HEK293 (cell line): Measurements from ENCODE around the gene TMEM164.

Source experiments
- BCL11B ChIP-seq: fragments of 450-650 bp; formaldehyde crosslinking; IDR thresholded peaks from 2 replicates; pipeline ENCODE4 v1.5.1; 2016; ENCODE audit warnings: low read depth, missing biosample characterization, missing genetic modification characterization
- CTCF ChIP-seq: fragments of 450-650 bp; formaldehyde crosslinking; IDR thresholded peaks from 2 replicates; pipeline ENCODE4 v1.5.1; 2016; ENCODE audit warnings: missing biosample characterization, missing genetic modification characterization
- PBX3 ChIP-seq: sonication (generic); formaldehyde crosslinking; IDR thresholded peaks from 2 replicates; pipeline ENCODE4 v1.8.1; 2022; ENCODE audit warnings: mild to moderate bottlenecking, moderate library complexity, missing genetic modification reagents
- REST ChIP-seq: fragments of 450-650 bp; formaldehyde crosslinking; IDR thresholded peaks from 2 replicates; pipeline ENCODE4 v1.5.1; 2016; ENCODE audit warnings: missing biosample characterization, missing genetic modification characterization
- YY1 ChIP-seq: fragments of 450-650 bp; formaldehyde crosslinking; IDR thresholded peaks from 2 replicates; pipeline ENCODE4 v1.5.1; 2018; ENCODE audit warnings: missing biosample characterization, missing genetic modification characterization
- ZNF248 ChIP-seq: fragments of 450-650 bp; formaldehyde crosslinking; IDR thresholded peaks from 2 replicates; pipeline ENCODE4 v1.5.1; 2017; ENCODE audit warnings: missing biosample characterization, missing genetic modification characterization
- ZNF280C ChIP-seq: fragments of 450-650 bp; formaldehyde crosslinking; IDR thresholded peaks from 2 replicates; pipeline ENCODE4 v1.5.1; 2016; ENCODE audit warnings: missing biosample characterization, missing genetic modification characterization
- ZNF560 ChIP-seq: fragments of 450-650 bp; formaldehyde crosslinking; IDR thresholded peaks from 2 replicates; pipeline ENCODE4 v1.5.1; 2017; ENCODE audit warnings: missing biosample characterization, missing genetic modification characterization, borderline replicate concordance
- ZNF660 ChIP-seq: fragments of 450-650 bp; IDR thresholded peaks from 2 replicates; pipeline ENCODE4 v1.5.1; 2018; ENCODE audit warnings: missing biosample characterization, mild to moderate bottlenecking, missing genetic modification characterization
- ZNF692 ChIP-seq: fragments of 450-650 bp; formaldehyde crosslinking; IDR thresholded peaks from 2 replicates; pipeline ENCODE4 v1.5.1; 2016; ENCODE audit warnings: missing biosample characterization, missing genetic modification characterization

GRCh38 chrX:110226931-110227330, 224.0 kb downstream of the TMEM164 start:
- no peak for TF ChIP-seq CTCF (tag by site-specific recombination)
- TF ChIP-seq YY1 (tag by site-specific recombination) = no peak
- no peak for TF ChIP-seq ZNF692 (tag by site-specific recombination)
- TF ChIP-seq BCL11B (tag by site-specific recombination) = no peak
- no peak for TF ChIP-seq ZNF280C
- TF ChIP-seq PBX3 (CRISPR knock-in tag) = no peak
- TF ChIP-seq REST (tag by site-specific recombination) = no peak
- TF ChIP-seq ZNF560 (tag by site-specific recombination) = no peak
- no peak for TF ChIP-seq ZNF660 (tag by site-specific recombination)
- no peak for TF ChIP-seq ZNF248 (tag by site-specific recombination)
